Stimulated activated CD4-positive, alpha-beta T cell treated with anti-CD3 and anti-CD28 coated beads, Interleukin-4, amount 100 ng/mL, for 1 hour (primary cell): ENCODE data around the gene SUN5.

Experiments used
- DNase-seq: peaks from one replicate; pipeline ENCODE4 v3.0.0-alpha.2; 2020

Gene SUN5

GRCh38 chr20:33012327-33013189, 8.3 kb upstream of the SUN5 start:
- no peak for DNase-seq

GRCh38 chr20:33010674-33011449, 6.6 kb upstream of the SUN5 start:
- DNase-seq, result no peak

DNA sequence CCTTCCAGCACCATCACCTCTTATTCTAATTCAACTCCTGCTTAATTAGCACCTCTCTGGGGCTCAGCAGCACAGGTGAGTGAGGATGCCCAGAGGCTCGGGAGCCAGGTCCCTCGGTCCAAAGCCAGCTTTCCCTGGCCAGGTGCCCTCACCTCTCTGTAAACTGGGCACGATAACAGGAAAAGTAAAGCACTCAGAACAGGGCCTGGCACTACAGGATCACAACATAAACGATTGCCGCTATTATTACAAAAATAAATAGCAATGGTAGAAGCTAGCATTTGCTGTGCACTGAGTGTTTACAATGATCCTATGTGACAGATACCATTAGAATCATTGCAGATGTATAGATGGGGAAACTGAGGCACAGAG, 5.9 kb upstream of the SUN5 start:
- no peak for DNase-seq

GRCh38 chr20:33009214-33010132, 5.2 kb upstream of the SUN5 start:
- no peak for DNase-seq

DNA sequence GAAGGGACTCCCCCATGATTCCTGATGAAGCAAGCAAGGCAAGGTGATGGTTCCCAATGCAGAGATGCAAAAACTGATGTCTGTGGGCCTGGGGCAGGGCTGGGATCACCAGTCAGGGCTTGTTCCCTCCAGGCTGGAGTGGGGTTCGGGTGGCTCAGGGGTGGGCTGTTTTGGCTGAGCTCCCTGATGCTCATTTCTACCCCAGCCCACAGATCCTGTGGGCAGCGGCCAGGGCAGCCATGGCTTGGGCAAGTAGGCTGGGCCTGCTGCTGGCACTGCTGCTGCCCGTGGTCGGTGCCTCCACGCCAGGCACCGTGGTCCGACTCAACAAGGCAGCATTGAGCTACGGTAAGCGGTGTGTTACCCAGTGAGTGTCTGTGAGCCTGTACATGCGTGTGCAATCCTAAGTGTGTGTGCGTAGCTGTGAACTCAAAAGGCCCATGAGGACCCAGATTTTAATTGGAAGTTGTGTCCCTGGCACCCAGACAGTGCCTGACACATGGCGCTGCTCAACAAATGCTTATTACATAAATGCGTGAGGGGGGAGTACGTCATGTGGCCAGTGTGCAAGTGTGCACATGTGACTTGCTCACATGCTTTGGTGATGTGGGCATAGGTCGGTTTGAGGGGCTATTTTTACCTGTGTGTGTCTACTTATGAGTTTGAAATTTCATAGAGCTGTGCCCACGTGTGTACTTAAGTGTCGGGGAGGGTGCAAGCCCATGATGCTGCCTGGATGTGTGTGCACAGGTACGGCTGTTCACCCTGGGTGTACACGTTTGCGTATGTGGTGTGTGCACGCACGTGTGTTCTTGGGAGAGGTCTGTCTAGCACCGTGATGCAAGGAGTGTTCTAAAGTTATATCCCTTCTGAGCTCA, 4.3 kb upstream of the SUN5 start:
- no peak for DNase-seq

DNA sequence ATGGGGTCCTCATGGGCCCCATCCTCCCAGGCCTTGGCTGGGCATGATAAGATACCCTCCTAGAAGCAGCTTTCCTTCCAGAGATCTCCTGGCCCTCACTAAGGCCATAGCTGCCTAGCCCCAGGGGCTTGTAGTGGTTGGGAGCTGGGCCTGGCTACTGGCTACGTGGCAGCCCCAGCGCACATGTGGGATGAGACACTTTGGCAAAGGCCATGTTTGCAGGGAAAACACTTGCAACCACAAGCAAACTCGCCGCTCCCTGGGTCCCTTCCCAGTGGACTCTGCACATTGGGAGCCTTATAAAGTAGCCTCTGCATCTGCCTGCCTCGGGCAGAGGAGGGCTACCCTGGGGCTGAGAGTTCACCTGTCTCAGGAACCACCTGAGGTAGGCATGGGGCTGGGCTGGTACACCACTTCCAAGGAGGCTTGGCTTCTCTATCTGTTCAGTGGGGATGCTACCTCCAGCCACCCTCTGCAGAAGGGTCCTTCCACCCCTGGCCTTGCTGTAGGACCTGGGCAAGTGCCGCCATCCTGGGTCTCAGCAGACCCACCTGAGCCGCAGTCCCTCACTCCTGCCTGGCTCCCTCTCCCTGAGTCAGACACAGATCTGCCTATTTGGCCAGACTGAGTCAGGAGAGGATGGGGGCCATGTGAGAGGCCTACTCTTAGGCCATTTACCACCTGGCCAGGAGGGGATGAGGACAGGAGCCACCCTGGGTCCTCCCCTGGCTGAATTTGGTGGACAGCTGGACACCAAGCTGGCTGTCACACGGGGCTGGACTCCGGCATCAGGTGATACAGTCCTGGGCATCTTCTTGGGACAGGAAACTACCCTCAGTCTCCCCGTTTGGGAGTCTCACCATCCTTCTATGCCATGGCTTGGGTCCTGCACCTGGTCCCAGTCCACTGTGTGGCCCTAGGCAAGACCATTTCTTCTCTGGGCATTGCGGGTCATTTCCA, 3.4 kb upstream of the SUN5 start, which contains the start of gene BPIFB2:
Gene BPIFB2 (plus strand): TSS at position 329 of the 960 bp plus-strand sequence. CDS start 871 bp downstream, outside the sequence.
- no peak for DNase-seq

DNA sequence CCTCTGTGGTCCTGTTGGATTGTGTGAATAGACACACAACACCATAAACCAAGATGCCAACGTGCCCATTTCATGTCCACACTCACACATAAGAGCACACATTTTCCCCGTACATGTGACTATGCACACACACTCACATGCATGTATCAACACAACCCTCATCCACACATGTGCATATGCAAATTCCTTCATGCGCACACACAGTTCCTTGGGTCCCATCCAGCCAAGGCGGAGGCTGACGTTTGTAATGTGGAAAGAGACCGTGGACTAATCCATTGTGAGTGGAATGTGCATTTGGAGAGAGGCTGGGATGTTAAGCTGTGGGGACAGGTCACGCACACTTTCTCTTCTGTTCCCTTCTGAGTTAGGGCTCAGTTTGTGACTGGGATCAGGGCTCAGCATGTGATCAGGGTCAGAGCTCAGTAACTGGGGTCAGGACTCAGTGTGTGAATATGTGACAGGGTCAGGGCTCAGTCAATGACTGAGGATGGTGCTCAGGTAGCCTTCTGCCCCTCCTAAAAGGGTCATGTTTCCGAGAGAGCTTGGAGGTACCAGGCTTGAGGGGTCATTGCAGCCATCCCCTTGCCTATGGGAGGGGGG, 2.6 kb upstream of the SUN5 start:
- no peak for DNase-seq

GRCh38 chr20:33005908-33006775, 1.9 kb upstream of the SUN5 start:
- DNase-seq, result no peak

GRCh38 chr20:33005132-33005566, 916 bp upstream of the SUN5 start:
- DNase-seq, result no peak

DNA sequence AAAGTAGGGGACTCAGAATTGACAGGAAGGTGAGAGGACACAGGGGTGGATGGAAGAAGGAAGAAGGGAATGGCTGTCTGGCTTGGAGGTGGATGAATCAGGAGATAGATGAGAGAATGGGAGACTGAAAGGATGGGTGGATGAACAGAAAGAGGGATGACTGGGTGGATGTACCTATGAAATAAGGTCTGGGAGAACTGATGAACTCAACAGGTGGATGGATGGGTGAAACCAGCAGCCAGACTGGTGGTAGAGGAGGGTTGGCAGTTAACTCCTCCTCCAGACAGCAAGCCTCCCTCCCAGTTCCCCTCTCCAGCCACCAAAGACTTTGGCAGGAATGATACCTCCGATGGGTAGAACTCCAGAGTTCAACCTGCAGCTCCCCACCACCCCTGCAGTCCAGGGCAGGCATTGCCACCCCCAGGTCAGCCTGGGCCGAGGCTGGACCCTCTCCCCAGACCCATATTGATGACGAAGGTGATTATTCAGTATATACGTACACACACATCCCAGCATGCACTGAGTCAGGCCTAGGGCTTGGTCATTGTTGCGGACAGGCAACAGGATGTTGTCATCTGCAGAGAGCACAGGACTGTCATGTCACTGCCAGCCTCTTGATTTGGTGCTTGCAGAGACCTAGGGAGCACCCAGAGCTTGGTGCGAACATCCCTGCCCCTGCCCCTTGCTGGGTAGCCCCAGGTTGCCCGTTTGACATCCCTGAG, 2.0 kb downstream of the SUN5 start:
- no peak for DNase-seq

DNA sequence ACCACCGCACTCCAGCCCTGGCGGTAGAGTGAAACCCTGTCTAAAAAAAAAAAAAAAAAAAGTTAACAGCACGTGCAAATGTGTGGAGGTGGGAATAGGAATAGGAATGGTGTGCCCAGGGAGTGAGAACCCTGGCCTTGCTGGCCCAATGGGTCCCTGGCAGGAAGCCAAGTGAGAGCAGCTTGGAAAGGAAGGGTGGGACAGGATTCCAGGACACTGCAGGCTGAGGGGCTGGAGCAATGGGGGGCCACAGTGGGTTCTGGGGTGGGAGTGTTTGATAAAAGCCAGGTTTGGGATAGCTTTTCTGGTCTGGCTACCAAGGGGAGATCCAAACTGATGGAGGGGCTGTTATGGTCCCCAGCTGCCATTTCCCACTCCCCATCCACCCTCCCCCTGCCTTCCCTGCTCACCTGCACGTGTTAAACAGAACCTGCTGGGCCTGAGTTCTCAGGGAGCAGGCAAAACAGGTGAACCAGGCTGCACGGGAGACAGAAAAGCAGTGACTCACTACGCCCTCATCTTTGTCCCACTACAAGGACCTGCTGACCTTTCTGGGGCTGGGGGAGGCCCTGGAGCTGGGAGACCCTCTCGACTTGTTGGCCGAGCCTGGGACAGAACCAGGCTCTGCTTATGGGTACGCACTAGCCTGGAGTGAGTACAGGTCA, 3.3 kb downstream of the SUN5 start:
- no peak for DNase-seq

DNA sequence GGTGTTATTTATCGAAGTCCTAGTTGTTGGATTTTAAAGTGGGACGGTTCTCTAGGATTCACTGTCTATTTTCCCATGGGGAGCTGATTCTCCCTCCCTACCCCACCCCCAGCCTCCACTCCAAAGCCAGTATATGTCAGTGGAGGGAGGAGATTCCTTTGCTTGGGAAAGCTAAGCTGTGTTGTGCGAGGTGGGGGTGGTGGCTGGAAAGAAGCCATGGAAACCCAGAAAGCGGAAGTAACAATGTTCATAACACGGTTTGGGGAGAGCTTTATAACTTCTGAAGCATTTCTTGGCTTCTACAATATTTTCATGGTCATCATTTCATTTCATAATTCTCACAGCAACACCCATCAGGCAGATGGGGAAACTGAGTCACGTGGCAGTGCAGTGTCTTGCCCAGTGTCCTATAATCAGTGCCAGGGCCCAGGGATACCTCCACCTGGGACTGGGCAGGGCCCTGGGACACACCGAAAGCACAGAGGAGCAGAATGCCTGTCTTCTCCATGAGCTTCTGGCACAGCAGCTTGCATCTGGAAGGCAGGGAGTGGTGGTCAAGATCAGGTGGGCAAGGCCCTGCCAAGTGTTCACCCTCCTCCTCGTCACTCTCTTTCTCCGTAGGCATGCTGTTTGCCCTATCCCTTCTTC, 4.5 kb downstream of the SUN5 start:
- no peak for DNase-seq

DNA sequence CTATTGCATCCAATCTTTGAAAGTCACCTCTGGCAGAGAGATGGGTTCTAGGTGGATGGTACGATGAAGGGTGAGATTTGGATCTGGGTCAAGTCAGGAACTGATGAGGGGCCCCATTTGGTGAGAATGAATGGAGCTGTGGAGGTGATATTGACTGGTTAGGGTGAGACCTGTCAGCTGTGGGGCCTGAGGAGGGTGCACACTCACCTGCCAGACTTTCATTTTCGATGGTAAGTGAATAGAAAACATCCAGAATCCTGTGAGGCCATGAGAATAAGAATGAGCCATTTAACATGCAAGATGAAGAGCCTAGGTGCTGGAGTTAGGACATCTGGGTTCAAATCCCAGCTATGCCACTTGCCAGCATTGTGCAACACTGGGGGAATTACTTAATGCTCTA, 6.8 kb downstream of the SUN5 start:
- DNase-seq, result no peak

DNA sequence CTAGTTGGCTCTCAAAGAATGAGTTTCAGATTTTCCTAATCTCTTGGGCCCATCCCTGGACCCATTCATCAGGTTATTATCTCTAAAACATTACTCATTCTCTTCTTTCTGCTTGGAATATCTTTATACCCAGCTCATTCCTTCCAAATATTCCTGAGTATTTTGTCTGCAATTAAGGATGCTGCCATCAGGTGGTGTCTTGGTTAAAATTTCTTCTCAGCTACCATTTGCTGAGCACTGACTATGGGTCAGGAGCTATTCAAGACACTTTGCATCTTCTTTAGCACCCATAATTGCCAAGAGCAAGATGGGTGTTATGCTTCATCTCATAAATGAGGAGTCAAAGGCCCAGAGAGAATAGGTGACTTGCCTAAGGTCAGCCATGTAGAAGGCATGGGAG, 8.4 kb downstream of the SUN5 start:
- DNase-seq, result no peak

- no peak for DNase-seq
Measured at GRCh38 chr20:32993496-32994050, 10.7 kb downstream of the SUN5 start.

- DNase-seq, result no peak
Measured at GRCh38 chr20:32991792-32992641, 12.2 kb downstream of the SUN5 start.
